GM18505 (cell line): ENCODE measurements around the gene SLC43A3.

Experiments
- ATAC-seq: cut with Tn5 transposase; IDR thresholded peaks from one replicate; pipeline ENCODE4 v1.9.1; 2021; ENCODE audit not compliant: unreplicated experiment
- POLR2A ChIP-seq: IDR thresholded peaks from 4 replicates; pipeline ENCODE4 v1.6.1; 2011; ENCODE audit warnings: borderline replicate concordance; ENCODE audit not compliant: insufficient read depth, insufficient read length; ENCODE audit errors: extremely low read depth

Gene SLC43A3

DNA sequence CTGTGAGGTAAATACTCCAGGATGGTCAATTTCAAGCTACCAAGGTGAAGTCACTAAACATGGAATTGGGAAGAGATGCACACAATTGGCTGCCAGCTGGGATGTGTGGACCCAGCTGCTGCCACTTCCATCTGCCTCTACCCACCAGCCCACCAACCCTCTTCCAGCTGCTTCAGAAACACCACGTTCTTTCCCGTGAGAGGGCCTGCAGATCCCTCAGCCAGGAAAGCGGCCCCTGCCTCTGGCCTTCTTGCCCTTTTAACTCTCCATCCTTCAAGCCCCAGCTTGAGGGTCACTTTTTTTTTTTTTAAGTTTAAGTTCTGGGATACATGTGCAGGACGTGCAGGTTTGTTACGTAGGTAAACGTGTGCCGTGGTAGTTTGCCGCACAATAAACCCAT is 65.9 kb downstream of the SLC43A3 start:
- ATAC-seq: no peak

DNA sequence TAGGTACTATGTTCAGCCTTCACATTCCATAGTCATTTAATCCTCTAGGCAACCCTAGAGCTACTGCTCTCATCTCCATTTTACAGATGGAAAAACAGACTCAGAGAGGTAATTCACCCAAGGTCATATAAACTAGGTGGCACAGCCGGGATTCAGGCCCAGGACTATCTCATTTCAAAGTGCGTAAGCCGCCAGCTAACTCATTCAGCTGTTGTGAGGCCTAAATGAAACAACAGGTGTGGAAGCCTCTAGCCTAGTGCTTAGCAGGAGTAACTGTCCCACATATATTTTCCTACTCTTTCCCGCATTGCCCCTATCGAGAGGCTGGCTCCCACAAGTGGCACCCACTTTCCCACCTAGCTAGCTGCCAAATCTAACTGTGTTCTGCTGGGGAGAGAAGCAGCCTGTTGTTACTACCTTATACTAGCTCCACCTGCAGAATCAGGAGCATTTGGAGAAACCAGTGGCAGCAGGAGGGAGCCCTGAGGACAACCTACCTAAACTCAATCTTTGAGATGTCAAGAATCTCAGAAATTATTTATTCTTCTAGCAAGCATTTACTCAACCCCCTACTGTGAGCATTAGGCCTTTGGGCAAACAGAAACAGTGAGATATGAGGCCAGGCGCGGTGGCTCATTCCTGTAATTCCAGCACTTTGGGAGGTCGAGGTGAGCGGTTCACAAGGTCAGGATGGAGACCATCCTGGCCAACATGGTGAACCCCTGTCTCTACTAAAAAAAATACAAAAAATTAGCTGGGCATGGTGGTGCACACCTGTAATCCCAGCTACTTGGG is 66.8 kb downstream of the SLC43A3 start:
- no peak for TF ChIP-seq POLR2A
- no peak for ATAC-seq

More for the DNA sequence above, 65.9 kb downstream of the SLC43A3 start:
- TF ChIP-seq POLR2A: no peak

DNA sequence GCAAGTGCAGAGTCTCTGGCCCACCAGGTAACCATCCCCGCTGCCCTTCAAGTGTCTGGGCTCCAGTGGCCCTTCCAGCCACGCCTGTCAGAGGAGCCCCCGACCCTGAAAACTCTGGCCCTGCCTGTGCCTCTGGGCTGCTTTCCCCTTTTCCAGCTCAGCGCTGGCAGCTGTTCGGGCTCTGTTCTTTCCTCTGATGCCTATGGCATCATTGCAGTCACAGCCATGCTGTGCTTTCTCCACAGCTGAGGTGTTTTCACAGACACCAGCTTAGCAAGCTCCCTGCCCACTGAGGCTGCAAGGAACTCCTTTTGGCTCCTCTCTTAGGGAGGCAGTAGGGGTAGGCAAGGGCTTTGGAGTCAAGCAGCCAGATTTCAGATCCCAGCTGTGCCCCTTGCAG is 67.5 kb downstream of the SLC43A3 start:
- TF ChIP-seq POLR2A: no peak
- ATAC-seq: no peak

DNA sequence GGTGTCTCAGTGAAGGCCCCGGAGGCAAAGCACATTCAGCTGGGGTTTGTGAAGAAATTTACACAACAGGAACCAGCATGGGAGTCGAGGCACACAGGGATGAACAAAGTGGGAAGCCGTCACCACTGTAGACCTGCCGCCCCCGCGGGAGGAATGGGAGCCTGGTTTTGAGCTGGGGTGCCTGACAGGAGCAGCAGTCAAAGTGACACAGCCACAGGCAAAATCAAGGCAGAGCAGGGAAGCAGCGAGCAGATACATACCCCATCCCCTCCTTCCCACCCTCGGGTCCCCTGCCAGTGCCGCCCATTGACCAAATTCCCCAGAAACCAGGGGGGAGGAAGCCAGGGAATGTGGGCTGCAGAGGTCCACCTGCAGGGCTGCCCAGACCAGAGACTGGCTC is 67.9 kb downstream of the SLC43A3 start:
- TF ChIP-seq POLR2A: no peak
- no peak for ATAC-seq

DNA sequence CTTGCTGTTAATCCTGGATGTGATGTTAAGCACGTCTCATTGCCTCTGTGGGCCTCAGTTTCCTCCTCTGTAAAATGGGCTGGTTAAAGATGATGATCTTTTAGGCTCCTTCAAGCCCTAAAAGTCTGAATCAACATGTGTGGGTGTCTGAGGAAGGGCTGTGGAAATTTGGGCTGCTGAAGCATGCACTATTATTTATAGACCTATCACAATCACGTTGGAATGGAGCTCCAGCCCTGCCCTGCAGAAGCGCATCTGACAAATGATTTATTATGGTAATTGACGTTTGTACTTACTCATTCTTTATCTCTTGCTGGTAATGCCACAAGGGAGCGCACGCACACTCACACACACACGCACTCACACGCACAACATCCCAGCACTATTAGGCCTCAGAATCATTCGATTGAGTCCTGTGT is 68.4 kb downstream of the SLC43A3 start:
- no peak for TF ChIP-seq POLR2A
- no peak for ATAC-seq

DNA sequence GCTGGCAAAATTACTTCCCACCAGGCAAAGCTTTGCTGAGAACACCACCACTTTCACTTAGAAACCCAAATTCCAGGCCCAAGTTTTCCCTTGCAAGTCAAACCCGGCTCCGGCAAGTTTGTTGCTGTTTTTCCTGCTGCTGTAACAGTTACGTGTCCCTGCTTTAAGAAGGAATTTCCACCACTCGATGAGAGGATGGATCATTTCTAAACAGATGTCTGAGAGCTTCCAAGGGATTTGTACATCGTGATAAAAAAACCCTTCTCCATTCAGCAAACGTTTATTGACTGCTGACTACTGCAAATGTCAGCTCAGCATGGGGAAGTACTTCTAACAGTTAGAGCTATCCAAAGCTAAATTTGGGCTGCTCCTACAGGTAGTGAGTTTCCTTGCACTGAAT is 69.1 kb downstream of the SLC43A3 start:
- ATAC-seq: no peak
- TF ChIP-seq POLR2A: no peak

DNA sequence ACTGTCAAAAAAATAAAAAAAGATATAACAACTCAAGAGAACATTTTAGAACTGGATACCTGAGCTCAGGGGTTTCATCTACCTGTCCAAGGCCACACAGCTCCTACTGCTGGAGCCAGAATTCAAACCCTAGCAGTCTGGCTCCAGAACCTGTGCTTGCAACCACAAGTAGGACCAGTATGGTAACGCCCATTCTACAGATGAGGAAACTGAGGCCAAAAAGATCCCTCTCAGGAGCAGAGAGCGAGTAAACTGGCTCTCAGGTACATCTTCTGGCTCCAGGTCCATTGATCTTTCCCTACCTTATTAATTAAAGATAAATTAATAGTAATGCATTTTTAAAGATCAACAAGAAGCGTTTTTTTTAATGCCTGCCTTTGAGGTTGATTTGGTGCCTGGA is 69.6 kb downstream of the SLC43A3 start:
- no peak for ATAC-seq
- no peak for TF ChIP-seq POLR2A
